ENCODE results near the gene ARID4B.
A peak's percentile ranks its signal among the peaks of the same experiment; 100 is the strongest.

GRCh38 chr1:235327559-235328270 lies at the start of gene ARID4B:
- peak; percentile 53 for TF ChIP-seq POLR2A (IDR thresholded peaks at IDR 0.05; ENCODE audit: low read depth, low read length)
- no peak; the same call in 1 of the 2 replicates for TF ChIP-seq POLR2AphosphoS5 (IDR thresholded peaks at IDR 0.05; ENCODE audit: low read depth, low read length)
- TF ChIP-seq TAF1 (IDR thresholded peaks at IDR 0.05; ENCODE audit: borderline replicate concordance, low read depth, low read length) = peak; percentile 75; the same call in 1 of the 2 replicates
